GM21360 (cell line): ENCODE data around the gene TBX2.

Source experiments
- ATAC-seq: cut with Tn5 transposase; IDR thresholded peaks from one replicate; pipeline ENCODE4 v1.9.1; 2021; ENCODE audit warnings: mild to moderate bottlenecking, moderate library complexity; ENCODE audit not compliant: unreplicated experiment

The TBX2 gene

GRCh38 chr17:61385577-61386236, 13.9 kb upstream of the TBX2 start:
- ATAC-seq = no peak

- no peak for ATAC-seq
Observed at GRCh38 chr17:61386251-61386650, 13.4 kb upstream of the TBX2 start.

GRCh38 chr17:61387011-61387410, 12.6 kb upstream of the TBX2 start:
- ATAC-seq = no peak

GRCh38 chr17:61387511-61388305, 11.9 kb upstream of the TBX2 start:
- ATAC-seq = no peak

GRCh38 chr17:61388561-61389356, 10.9 kb upstream of the TBX2 start:
- no peak for ATAC-seq

GRCh38 chr17:61389670-61390478, 9.8 kb upstream of the TBX2 start:
- no peak for ATAC-seq

- no peak for ATAC-seq
Observed at GRCh38 chr17:61390479-61390791, 9.2 kb upstream of the TBX2 start.

GRCh38 chr17:61391595-61392291, 7.9 kb upstream of the TBX2 start:
- no peak for ATAC-seq

GRCh38 chr17:61392679-61393078, 7.0 kb upstream of the TBX2 start:
- ATAC-seq = no peak

GRCh38 chr17:61393550-61393903, 6.1 kb upstream of the TBX2 start:
- ATAC-seq = no peak

- no peak for ATAC-seq
Observed at GRCh38 chr17:61393904-61394629, 5.6 kb upstream of the TBX2 start.

GRCh38 chr17:61394630-61395408, 4.8 kb upstream of the TBX2 start:
- no peak for ATAC-seq

- ATAC-seq = no peak
Observed at GRCh38 chr17:61395409-61395982, 4.1 kb upstream of the TBX2 start.

GRCh38 chr17:61395983-61396585, 3.6 kb upstream of the TBX2 start:
- ATAC-seq = no peak

GRCh38 chr17:61396586-61397085, 3.0 kb upstream of the TBX2 start:
- ATAC-seq = no peak

- no peak for ATAC-seq
Observed at GRCh38 chr17:61397086-61397842, 2.4 kb upstream of the TBX2 start.

GRCh38 chr17:61398721-61399130, 917 bp upstream of the TBX2 start:
- ATAC-seq = no peak
